ENCODE measurements around the gene PSMB2. TPM values are rescaled to one million over a fixed set of nuclear protein-coding genes. Genes with fewer than 3 reads are reported as not detected.

PSMB2 gene
- total RNA-seq, 1 donor from 2014 or later: 39.3 TPM

- TF ChIP-seq POLR2AphosphoS5 (IDR thresholded peaks at IDR 0.05; ENCODE audit: insufficient read depth in 1 of 2, low read depth in 1 of 2) (no peak), CTCF (IDR thresholded peaks at IDR 0.05) (no peak), POLR2A (IDR thresholded peaks at IDR 0.05) (no peak)
- DNase-seq (ENCODE audit: extremely low spot score in 2 of 2): no peak
- Histone ChIP-seq H3K36me3 (no peaks in the 10 kb centered on the region), H3K9me3 (no peaks in the 10 kb centered on the region), H3K4me3 (no peak overlapping the region), H3K4me1 (no peaks in the 10 kb centered on the region), H3K27ac (no peak overlapping the region), H3K27me3 (no peaks in the 10 kb centered on the region)
- intact Hi-C loops (cut with DNase I): no loop called here
These were observed 13.9 kb upstream of the PSMB2 start for GRCh38 chr1:35655196-35655595.

GRCh38 chr1:35650416-35650815, 9.1 kb upstream of the PSMB2 start:
- Histone ChIP-seq H3K27me3 (no peaks in the 10 kb centered on the region), H3K4me3 (no peak overlapping the region), H3K27ac (no peak overlapping the region), H3K4me1 (no peaks in the 10 kb centered on the region), H3K9me3 (no peaks in the 10 kb centered on the region), H3K36me3 (no peaks in the 10 kb centered on the region)
- intact Hi-C loops (cut with DNase I): no loop called here
- no peak for DNase-seq (ENCODE audit: extremely low spot score in 2 of 2)
- no peak for TF ChIP-seq POLR2AphosphoS5 (IDR thresholded peaks at IDR 0.05; ENCODE audit: insufficient read depth in 1 of 2, low read depth in 1 of 2)
- TF ChIP-seq POLR2A (IDR thresholded peaks at IDR 0.05): no peak
- no peak for TF ChIP-seq CTCF (IDR thresholded peaks at IDR 0.05)

GRCh38 chr1:35646043-35646442, 4.7 kb upstream of the PSMB2 start:
- TF ChIP-seq CTCF (IDR thresholded peaks at IDR 0.05) (no peak), POLR2AphosphoS5 (IDR thresholded peaks at IDR 0.05; ENCODE audit: insufficient read depth in 1 of 2, low read depth in 1 of 2) (no peak), POLR2A (IDR thresholded peaks at IDR 0.05) (no peak)
- no peak for DNase-seq (ENCODE audit: extremely low spot score in 2 of 2)
- Histone ChIP-seq H3K27me3 (no peaks in the 10 kb centered on the region), H3K4me3 (no peak overlapping the region), H3K27ac (no peak overlapping the region), H3K4me1 (no peaks in the 10 kb centered on the region), H3K9me3 (no peaks in the 10 kb centered on the region), H3K36me3 (no peaks in the 10 kb centered on the region)
- intact Hi-C loops (cut with DNase I): no loop called here

- H3K4me3 ChIP-seq: no peak overlapping the region
- TF ChIP-seq POLR2AphosphoS5 (IDR thresholded peaks at IDR 0.05; ENCODE audit: insufficient read depth in 1 of 2, low read depth in 1 of 2): no peak
- no peak for TF ChIP-seq POLR2A (IDR thresholded peaks at IDR 0.05)
- no peak for TF ChIP-seq CTCF (IDR thresholded peaks at IDR 0.05)
- H3K27me3 ChIP-seq: no peaks in the 10 kb centered on the region
- no peaks in the 10 kb centered on the region for H3K9me3 ChIP-seq
- no peak overlapping the region for H3K27ac ChIP-seq
- no peaks in the 10 kb centered on the region for H3K36me3 ChIP-seq
- intact Hi-C loops (cut with DNase I): no loop called here
- H3K4me1 ChIP-seq: peaks cover 16% of the 10 kb centered on the region
- no peak for DNase-seq (ENCODE audit: extremely low spot score in 2 of 2)
These were observed 2.9 kb upstream of the PSMB2 start for GRCh38 chr1:35644204-35644603.

- intact Hi-C loops (cut with DNase I): no loop called here
- DNase-seq (ENCODE audit: extremely low spot score in 2 of 2): no peak
- Histone ChIP-seq H3K4me3 (peak overlapping the region; percentile 72 to 78), H3K4me1 (peaks cover 31% of the 10 kb centered on the region), H3K9me3 (no peaks in the 10 kb centered on the region), H3K36me3 (no peaks in the 10 kb centered on the region), H3K27me3 (no peaks in the 10 kb centered on the region), H3K27ac (peak overlapping the region; percentile 90)
- TF ChIP-seq CTCF (IDR thresholded peaks at IDR 0.05): no peak
- no peak for TF ChIP-seq POLR2A (IDR thresholded peaks at IDR 0.05)
- TF ChIP-seq POLR2AphosphoS5 (IDR thresholded peaks at IDR 0.05; ENCODE audit: insufficient read depth in 1 of 2, low read depth in 1 of 2): no peak
These were observed 1.2 kb upstream of the PSMB2 start for GRCh38 chr1:35642471-35642955.
